IMR-90 (cell line): ENCODE results near the gene MAPK10. TPM values are rescaled to one million over a fixed set of nuclear protein-coding genes. Genes with fewer than 3 reads are reported as not detected.

Experiments
- ATAC-seq: fragments of 200-7000 bp; cut with Tn5 transposase; 2 replicates; pipeline ENCODE4 v1.9.1; 2020; ENCODE audit warnings: low read depth, mild to moderate bottlenecking, moderate library complexity
- BruUV-seq: library from RNA; stranded (reverse); fragments of 400-500 nt; replicated peaks from 2 replicates; lab custom pipeline; 2021; lab: Mats Ljungman, UMichigan
- CTCF ChIA-PET: fragments of 300-600 bp; formaldehyde crosslinking; extraction: SDS; loops from one replicate; lab custom pipeline; 2021; ENCODE audit warnings: antibody characterized with exemption; lab: Yijun Ruan, JAX
- POLR2A ChIA-PET: fragments of 300-600 bp; sonication (Branson Sonifier 250); formaldehyde crosslinking; loops from one replicate; lab custom pipeline; 2022; ENCODE audit warnings: antibody characterized with exemption; ENCODE audit not compliant: unreplicated experiment; lab: Charles Lee
- DNase-seq: peaks from one replicate; pipeline ENCODE4 v3.0.0; 2013
- H2AFZ ChIP-seq: replicated peaks from 2 replicates; pipeline ENCODE3; 2013; ENCODE audit warnings: low read length, mild to moderate bottlenecking; ENCODE audit not compliant: poor library complexity
- H2AK5ac ChIP-seq: 2 replicates; pipeline ENCODE4 v1.6.1; 2013; ENCODE audit warnings: low read depth, low read length, inconsistent platforms
- H2AK9ac ChIP-seq: replicated peaks from 2 replicates; pipeline ENCODE3; 2013; ENCODE audit warnings: mild to moderate bottlenecking, low read depth, low read length, moderate library complexity; ENCODE audit not compliant: poor library complexity
- H2BK120ac ChIP-seq: 2 replicates; pipeline ENCODE4 v1.6.1; 2013; ENCODE audit warnings: low read depth, low read length, inconsistent platforms
- H2BK15ac ChIP-seq: 3 replicates; pipeline ENCODE4 v1.6.1; 2013; ENCODE audit warnings: low read depth, low read length, inconsistent platforms
- H2BK20ac ChIP-seq: 2 replicates; pipeline ENCODE4 v1.6.1; 2013; ENCODE audit warnings: low read depth, mild to moderate bottlenecking, inconsistent platforms, low read length, moderate library complexity
- H2BK5ac ChIP-seq: 2 replicates; pipeline ENCODE4 v1.6.1; 2013; ENCODE audit warnings: mild to moderate bottlenecking, low read depth, low read length, inconsistent platforms; ENCODE audit not compliant: poor library complexity, severe bottlenecking
- H3K14ac ChIP-seq: replicated peaks from 2 replicates; pipeline ENCODE4 v1.6.1; 2013; ENCODE audit warnings: low read depth, low read length, inconsistent platforms
- H3K18ac ChIP-seq: 2 replicates; pipeline ENCODE4 v1.6.1; 2013; ENCODE audit warnings: low read depth, low read length, control low read depth
- H3K23ac ChIP-seq: 2 replicates; pipeline ENCODE4 v1.6.1; 2013; ENCODE audit warnings: low read depth, low read length, inconsistent platforms
- H3K27ac ChIP-seq: 2 replicates; pipeline ENCODE4 v1.5.1; 2013; ENCODE audit warnings: mild to moderate bottlenecking, control low read depth, low read length; ENCODE audit not compliant: insufficient read depth
- H3K27me3 ChIP-seq: 2 replicates; pipeline ENCODE4 v1.6.1; 2013; ENCODE audit warnings: low read length; ENCODE audit not compliant: control insufficient read depth, insufficient read depth
- H3K36me3 ChIP-seq: 2 replicates; pipeline ENCODE4 v1.6.1; 2013; ENCODE audit warnings: low read length, mixed read lengths; ENCODE audit not compliant: control insufficient read depth, insufficient read depth
- H3K4ac ChIP-seq: 2 replicates; pipeline ENCODE4 v1.6.1; 2013; ENCODE audit warnings: low read depth, low read length, inconsistent platforms
- H3K4me1 ChIP-seq: 2 replicates; pipeline ENCODE4 v1.6.1; 2013; ENCODE audit warnings: low read length, mixed read lengths; ENCODE audit not compliant: control insufficient read depth, insufficient read depth
- H3K4me2 ChIP-seq: 2 replicates; pipeline ENCODE4 v1.6.1; 2013; ENCODE audit warnings: low read depth, mild to moderate bottlenecking, control low read depth, low read length, moderate library complexity
- H3K4me3 ChIP-seq: 2 replicates; pipeline ENCODE4 v1.5.1; 2013; ENCODE audit warnings: low read depth, mild to moderate bottlenecking, control low read depth, low read length, moderate library complexity; ENCODE audit not compliant: insufficient read depth
- H3K56ac ChIP-seq: 2 replicates; pipeline ENCODE4 v1.6.1; 2013; ENCODE audit warnings: low read length, inconsistent platforms; ENCODE audit not compliant: insufficient read depth; ENCODE audit errors: extremely low read depth
- H3K79me1 ChIP-seq, 2 experiments: 2 replicates each; pipeline ENCODE4 v1.6.1; 2013; ENCODE audit warnings: low read length in 2 of 2, inconsistent platforms in 1 of 2, low read depth in 1 of 2
- H3K9ac ChIP-seq: 2 replicates; pipeline ENCODE4 v1.6.1; 2013; ENCODE audit warnings: low read depth, low read length, control low read depth
- H3K9me1 ChIP-seq: 2 replicates; pipeline ENCODE4 v1.6.1; 2013; ENCODE audit warnings: low read length, inconsistent platforms; ENCODE audit not compliant: insufficient read depth
- H3K9me3 ChIP-seq: 2 replicates; pipeline ENCODE4 v1.6.1; 2013; ENCODE audit warnings: low read length; ENCODE audit not compliant: control insufficient read depth, insufficient read depth
- H4K20me1 ChIP-seq: 2 replicates; pipeline ENCODE4 v1.6.1; 2013; ENCODE audit warnings: low read length, inconsistent platforms; ENCODE audit not compliant: insufficient read depth
- H4K5ac ChIP-seq: 2 replicates; pipeline ENCODE4 v1.6.1; 2013; ENCODE audit warnings: mild to moderate bottlenecking, low read depth, low read length, control low read depth
- H4K8ac ChIP-seq, 2 experiments: 2 replicates each; pipeline ENCODE4 v1.6.1; 2013; ENCODE audit warnings: low read depth in 2 of 2, low read length in 2 of 2, control low read depth in 1 of 2, inconsistent platforms in 1 of 2
- H4K91ac ChIP-seq: 2 replicates; pipeline ENCODE4 v1.6.1; 2013; ENCODE audit warnings: low read depth, low read length, inconsistent platforms; ENCODE audit not compliant: insufficient read depth
- BHLHE40 ChIP-seq: fragments of 150-350 bp; IDR thresholded peaks from 2 replicates; pipeline ENCODE4 v1.6.1; 2016; ENCODE audit warnings: mild to moderate bottlenecking, low read depth, low read length
- CEBPB ChIP-seq: IDR thresholded peaks from 2 replicates; pipeline ENCODE4 v1.6.1; 2012; ENCODE audit warnings: low read depth, low read length, improper control_type of control experiment
- CHD1 ChIP-seq: IDR thresholded peaks from 2 replicates; pipeline ENCODE4 v1.6.1; 2012; ENCODE audit warnings: low read depth, low read length, improper control_type of control experiment
- CTCF ChIP-seq: conservative IDR thresholded peaks from 2 replicates; pipeline ENCODE4 v1.5.1; 2012; ENCODE audit warnings: mild to moderate bottlenecking, low read depth, low read length, improper control_type of control experiment
- MAFK ChIP-seq: IDR thresholded peaks from 2 replicates; pipeline ENCODE4 v1.6.1; 2012; ENCODE audit warnings: low read depth, low read length, improper control_type of control experiment
- MXI1 ChIP-seq: IDR thresholded peaks from 2 replicates; pipeline ENCODE4 v1.6.1; 2012; ENCODE audit warnings: low read depth, mild to moderate bottlenecking, low read length, moderate library complexity, borderline replicate concordance
- NFE2L2 ChIP-seq: fragments of 150-350 bp; IDR thresholded peaks from 2 replicates; pipeline ENCODE4 v1.6.1; 2016; ENCODE audit warnings: low read depth, mild to moderate bottlenecking, low read length
- POLR2A ChIP-seq: IDR thresholded peaks from 2 replicates; pipeline ENCODE4 v1.6.1; 2012; ENCODE audit warnings: mild to moderate bottlenecking, low read depth, low read length
- RAD21 ChIP-seq: IDR thresholded peaks from 2 replicates; pipeline ENCODE4 v1.6.1; 2012; ENCODE audit warnings: low read length, improper control_type of control experiment
- RCOR1 ChIP-seq: IDR thresholded peaks from 2 replicates; pipeline ENCODE4 v1.6.1; 2012; ENCODE audit warnings: mild to moderate bottlenecking, low read length, improper control_type of control experiment; ENCODE audit not compliant: insufficient replicate concordance
- SMC3 ChIP-seq: fragments of 150-350 bp; IDR thresholded peaks from 2 replicates; pipeline ENCODE4 v1.6.1; 2016; ENCODE audit warnings: low read depth, mild to moderate bottlenecking, antibody characterized with exemption, low read length, moderate library complexity
- WGBS, 2 experiments: methylation state at CpG; one replicate each; pipeline versions ENCODE4 v1.1.5 to v1.1.7; 2013; ENCODE audit warnings: missing lambda C conversion rate in 2 of 2; ENCODE audit not compliant: insufficient read length in 1 of 2; ENCODE audit errors: extremely low coverage in 2 of 2; 5-methylcytosine and 5-hydroxymethylcytosine counted together
- dilution Hi-C: fragments of 300-500 bp; cut with HindIII; formaldehyde crosslinking; loops from one replicate; pipeline ENCODE4 v1.14.3; 2018; ENCODE audit warnings: low sequenced_read_pairs; ENCODE audit not compliant: unreplicated experiment
- in situ Hi-C: fragments of 300-500 bp; cut with MboI; formaldehyde crosslinking; loops from 3 replicates; pipeline ENCODE4 v1.14.3; 2019; ENCODE audit warnings: low sequenced_read_pairs, inconsistent platforms, mixed read lengths
- intact Hi-C: fragments of 100-400 bp; cut with micrococcal nuclease; formaldehyde crosslinking; loops from 2 replicates; pipeline ENCODE4 v1.10.0; 2022
- polyA plus RNA-seq, 3 experiments: library from polyadenylated mRNA; depleted of rRNA; stranded (reverse); fragments of >200 nt; gene quantifications; 2 replicates each; pipeline ENCODE4 v1.2.3, GENCODE V29; 2012; ENCODE audit warnings: low replicate concordance in 1 of 3
- total RNA-seq: library from RNA; depleted of rRNA; stranded (reverse); fragments of >200 nt; gene quantifications from 2 replicates; pipeline ENCODE4 v1.2.3, GENCODE V29; 2012
- TF ChIP-seq, protein P1 (sequence below): fragments of 150-350 bp; IDR thresholded peaks from 2 replicates; pipeline ENCODE4 v1.6.1; 2017; ENCODE audit warnings: mild to moderate bottlenecking, antibody characterized with exemption, low read length, low read depth

Gene MAPK10
- total and polyA plus RNA-seq, 2 of the 4 experiments (the other 2 are of a cell fraction): 2.8 to 6.5 TPM

DNA sequence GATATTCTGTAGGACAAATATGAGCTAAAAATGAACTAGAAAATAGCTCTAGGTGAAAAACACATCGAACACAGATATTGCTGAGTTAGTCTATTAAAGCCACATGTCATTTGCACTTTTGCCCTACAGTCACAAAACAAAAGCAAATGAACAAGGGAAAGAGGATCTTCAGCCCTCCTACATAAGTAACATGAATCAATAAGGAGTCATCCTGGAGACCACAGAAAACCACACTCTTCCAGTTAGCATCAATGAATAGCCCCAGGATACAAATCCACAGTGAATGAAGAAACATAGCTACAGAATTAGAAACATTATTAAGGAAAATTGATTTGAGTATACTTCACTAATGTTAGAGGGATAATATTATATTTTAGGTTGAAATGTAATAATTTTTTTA lies 311.4 kb downstream of the MAPK10 start:
- H4K8ac ChIP-seq: no peak overlapping the region
- H3K23ac ChIP-seq: no peak overlapping the region
- ATAC-seq: no peak
- no peak overlapping the region for H3K4me2 ChIP-seq
- H3K36me3 ChIP-seq: no peaks in the 10 kb centered on the region
- no peak overlapping the region for H3K9ac ChIP-seq
- H3K79me1 ChIP-seq: no peaks in the 10 kb centered on the region
- H3K56ac ChIP-seq: no peak overlapping the region
- no peak overlapping the region for H2AFZ ChIP-seq
- H3K27me3 ChIP-seq: no peaks in the 10 kb centered on the region
- no peak overlapping the region for H3K14ac ChIP-seq
- H2AK5ac ChIP-seq: no peak overlapping the region
- no peak overlapping the region for H2BK5ac ChIP-seq
- in situ Hi-C loops (no loop called here), intact Hi-C loops (no loop called here), dilution Hi-C loops (no loop called here)
- H2BK15ac ChIP-seq: no peak overlapping the region
- no peak overlapping the region for H4K91ac ChIP-seq
- no TSS peak for BruUV-seq
- DNase-seq: peak; percentile 40
- H3K4ac ChIP-seq: no peak overlapping the region
- ChIA-PET CTCF (no interaction called here), POLR2A (no interaction called here)
- no peaks in the 10 kb centered on the region for H4K20me1 ChIP-seq
- no peaks in the 10 kb centered on the region for H3K9me3 ChIP-seq
- no peak overlapping the region for H3K4me3 ChIP-seq
- no peak overlapping the region for H3K18ac ChIP-seq
- H4K5ac ChIP-seq: no peak overlapping the region
- no peaks in the 10 kb centered on the region for H3K4me1 ChIP-seq
- H3K27ac ChIP-seq: no peak overlapping the region
- no peak overlapping the region for H2BK20ac ChIP-seq
- no peak overlapping the region for H2AK9ac ChIP-seq
- no peak overlapping the region for H2BK120ac ChIP-seq
- no CpG with 5 or more reads among the region's 1 CpG for WGBS, 2 experiments
- H3K9me1 ChIP-seq: no peaks in the 10 kb centered on the region
- no peak for TF ChIP-seq CEBPB
- no peak for TF ChIP-seq CTCF
- TF ChIP-seq POLR2A: no peak
- TF ChIP-seq, protein P1, sequence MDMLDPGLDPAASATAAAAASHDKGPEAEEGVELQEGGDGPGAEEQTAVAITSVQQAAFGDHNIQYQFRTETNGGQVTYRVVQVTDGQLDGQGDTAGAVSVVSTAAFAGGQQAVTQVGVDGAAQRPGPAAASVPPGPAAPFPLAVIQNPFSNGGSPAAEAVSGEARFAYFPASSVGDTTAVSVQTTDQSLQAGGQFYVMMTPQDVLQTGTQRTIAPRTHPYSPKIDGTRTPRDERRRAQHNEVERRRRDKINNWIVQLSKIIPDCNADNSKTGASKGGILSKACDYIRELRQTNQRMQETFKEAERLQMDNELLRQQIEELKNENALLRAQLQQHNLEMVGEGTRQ: no peak
- no peak for TF ChIP-seq RAD21
- TF ChIP-seq CHD1: no peak
- TF ChIP-seq MXI1: no peak
- TF ChIP-seq BHLHE40: no peak
- TF ChIP-seq MAFK: no peak
- TF ChIP-seq NFE2L2: no peak
- TF ChIP-seq RCOR1: no peak
- TF ChIP-seq SMC3: no peak
